Inflammatory macrophage (primary cell): ENCODE measurements around the gene MAP3K4.

Experiments
- DNase-seq, 2 donors: peaks; one replicate each; pipeline ENCODE4 v3.0.0-alpha.2; 2020 to 2022

Gene MAP3K4

GRCh38 chr6:161037873-161038228 is 46.3 kb downstream of the MAP3K4 start:
- no peak for DNase-seq

GRCh38 chr6:161038229-161039031 is 46.9 kb downstream of the MAP3K4 start:
- no peak for DNase-seq

GRCh38 chr6:161041274-161041673 is 49.7 kb downstream of the MAP3K4 start:
- no peak for DNase-seq

GRCh38 chr6:161044335-161044734 is 52.8 kb downstream of the MAP3K4 start:
- DNase-seq = no peak

GRCh38 chr6:161048641-161049040 is 57.1 kb downstream of the MAP3K4 start:
- DNase-seq = no peak

- no peak for DNase-seq
Observed at GRCh38 chr6:161050134-161050765, 58.7 kb downstream of the MAP3K4 start.

GRCh38 chr6:161053103-161053502 is 61.5 kb downstream of the MAP3K4 start:
- DNase-seq = no peak

- DNase-seq = no peak
Observed at GRCh38 chr6:161054876-161055275, 63.3 kb downstream of the MAP3K4 start.

- DNase-seq = no peak
Observed at GRCh38 chr6:161056451-161056850, 64.9 kb downstream of the MAP3K4 start.

GRCh38 chr6:161057103-161058091 is 65.8 kb downstream of the MAP3K4 start:
- DNase-seq = no peak

- no peak for DNase-seq
Observed at GRCh38 chr6:161058741-161059140, 67.2 kb downstream of the MAP3K4 start.

- no peak for DNase-seq
Observed at GRCh38 chr6:161061576-161061975, 70.0 kb downstream of the MAP3K4 start.

GRCh38 chr6:161064915-161065314 is 73.3 kb downstream of the MAP3K4 start:
- DNase-seq = no peak

GRCh38 chr6:161066511-161066910 is 74.9 kb downstream of the MAP3K4 start:
- no peak for DNase-seq

- no peak for DNase-seq
Observed at GRCh38 chr6:161067749-161068148, 76.2 kb downstream of the MAP3K4 start.

- no peak for DNase-seq
Observed at GRCh38 chr6:161068321-161068741, 76.8 kb downstream of the MAP3K4 start.

- DNase-seq = no peak
Observed at GRCh38 chr6:161073930-161074329, 82.4 kb downstream of the MAP3K4 start.

GRCh38 chr6:161074496-161075121 is 83.0 kb downstream of the MAP3K4 start:
- DNase-seq = no peak

- DNase-seq = no peak
Observed at GRCh38 chr6:161076181-161076677, 84.7 kb downstream of the MAP3K4 start.

- no peak for DNase-seq
Observed at GRCh38 chr6:161079566-161080262, 88.1 kb downstream of the MAP3K4 start.

- DNase-seq = no peak
Observed at GRCh38 chr6:161080263-161080970, 88.8 kb downstream of the MAP3K4 start.
